Body of pancreas (tissue), 4 donors: Measurements from ENCODE around the gene TUBGCP6.

Source experiments
- CTCF ChIP-seq, 7 experiments: fragments of 450-650 bp in 4 of 7; fragments of 200-600 bp in 3 of 7; sonication (generic) in 3 of 7; IDR thresholded peaks; one replicate each; pipeline ENCODE4 v1.5.1; 2016 to 2019; ENCODE audit warnings: antibody characterized with exemption in 7 of 7
- POLR2A ChIP-seq, 3 donors: fragments of 450-650 bp; IDR thresholded peaks; one replicate each; pipeline ENCODE4 v1.6.1; 2016; ENCODE audit warnings: antibody characterized with exemption in 3 of 3, mild to moderate bottlenecking in 2 of 3

- no peak for TF ChIP-seq CTCF (IDR thresholded peaks at IDR 0.05)
- no peak for TF ChIP-seq POLR2A (IDR thresholded peaks at IDR 0.05)
These were observed 35.3 kb upstream of the TUBGCP6 start for GRCh38 chr22:50280022-50280707.
